ENCODE data around the gene OR13C4.
"Not testable (repeated sequence)": the region's sequence is repeated elsewhere in the genome, so short reads cannot be mapped to it uniquely, and the experiment has no call there.

The OR13C4 gene

DNA sequence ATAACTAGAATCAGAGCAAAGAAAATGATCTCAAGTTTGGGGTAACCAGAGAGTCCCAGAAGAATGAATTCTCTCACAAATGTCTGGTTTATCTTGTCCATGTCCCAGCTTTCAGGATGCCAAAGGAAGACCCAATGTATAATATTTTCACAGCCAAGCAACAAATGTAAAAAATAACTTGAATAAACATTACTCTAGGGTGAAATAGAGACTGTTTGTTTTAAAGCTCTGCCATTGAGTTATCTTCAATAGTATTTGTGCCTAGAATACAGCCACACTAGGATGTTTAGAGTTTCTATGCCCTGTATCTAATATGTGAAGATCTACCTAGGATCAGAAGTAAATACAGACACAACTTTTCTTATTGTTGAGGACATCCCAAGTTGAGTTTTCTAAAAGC, at the start of gene OR13C4:
OR13C4 (minus strand) TSS at position 101 of the 400 bp plus-strand sequence; CDS start at position 101, 0 bp downstream.
- no peak for DNase-seq (ENCODE audit: low spot score)

DNA sequence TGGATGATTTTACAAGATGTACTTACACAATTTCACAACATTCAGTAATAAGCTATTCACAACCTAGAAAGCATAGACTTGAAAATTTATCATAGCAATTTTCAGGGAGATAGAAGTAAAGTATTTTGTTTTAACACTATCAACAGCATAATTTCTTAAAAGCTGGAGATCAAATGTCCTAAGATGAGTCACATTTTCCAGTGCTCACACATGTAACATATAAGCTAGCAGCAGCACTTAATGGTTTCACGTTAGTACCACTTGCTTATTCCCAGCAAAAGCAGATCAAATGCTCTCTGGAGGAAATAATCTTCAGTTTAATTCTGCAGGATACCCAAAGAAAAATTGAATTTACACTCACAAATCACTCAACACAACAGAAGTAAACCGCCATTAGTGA, 48.4 kb upstream of the OR13C4 start:
- no peak for DNase-seq (ENCODE audit: low spot score)

DNA sequence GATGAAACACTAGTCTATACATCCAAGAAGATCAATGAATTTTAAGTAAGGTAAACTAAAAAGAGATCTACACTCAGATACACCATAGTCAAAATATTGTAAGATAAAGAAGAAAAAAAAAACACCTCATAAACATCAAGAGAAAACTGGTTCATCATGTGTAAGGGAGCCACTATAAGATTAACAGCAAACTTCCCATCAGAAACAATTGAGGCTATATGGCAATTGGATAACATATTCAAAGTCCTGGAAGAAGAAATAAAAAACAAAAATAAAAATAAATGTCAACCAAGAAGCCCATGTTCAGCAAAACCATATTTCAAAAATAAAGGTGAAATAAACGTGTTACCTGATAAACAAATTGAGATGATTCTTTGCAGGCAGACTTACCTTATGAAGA, 45.6 kb upstream of the OR13C4 start:
- DNase-seq (ENCODE audit: low spot score): no peak

DNA sequence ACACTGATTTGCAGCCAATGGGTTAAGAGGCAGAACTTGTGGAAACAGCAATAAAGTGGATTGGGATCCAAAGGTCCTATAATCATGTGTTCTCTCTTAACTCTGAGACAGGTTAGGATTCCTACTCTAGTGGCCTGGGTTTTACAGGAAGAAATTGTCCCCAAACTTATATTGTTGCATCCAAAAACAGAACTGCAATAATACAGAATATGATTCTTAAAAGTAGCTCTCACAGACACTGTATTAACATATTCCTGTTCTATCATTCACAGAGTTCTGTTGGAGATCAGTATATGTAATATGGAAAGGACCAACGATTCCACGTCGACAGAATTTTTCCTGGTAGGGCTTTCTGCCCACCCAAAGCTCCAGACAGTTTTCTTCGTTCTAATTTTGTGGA, 41.9 kb upstream of the OR13C4 start, which contains the start of gene OR13C8:
OR13C8 (plus strand) TSS at position 301 of the 400 bp plus-strand sequence; CDS start at position 301, 0 bp downstream.
- no peak for DNase-seq (ENCODE audit: low spot score)

DNA sequence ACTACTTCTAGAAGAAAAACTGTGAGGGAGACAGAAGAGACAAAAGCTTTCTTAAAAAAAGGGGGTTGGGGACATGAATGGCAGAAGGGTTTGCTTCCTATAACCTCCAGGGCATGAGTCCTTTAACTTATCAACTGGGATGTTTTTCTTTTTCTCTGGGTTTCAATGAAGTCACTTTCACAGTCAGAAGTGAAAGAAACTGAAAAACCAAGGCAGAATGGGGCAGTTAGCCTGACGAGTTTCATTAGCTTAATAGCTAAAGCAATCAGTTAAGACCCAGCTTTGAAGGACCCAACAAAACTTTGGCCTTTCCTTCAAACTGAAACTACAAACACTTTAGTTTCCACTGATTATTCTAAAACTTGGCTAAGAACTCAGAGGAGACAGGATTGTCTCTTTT, 37.3 kb upstream of the OR13C4 start:
- DNase-seq (ENCODE audit: low spot score): no peak

DNA sequence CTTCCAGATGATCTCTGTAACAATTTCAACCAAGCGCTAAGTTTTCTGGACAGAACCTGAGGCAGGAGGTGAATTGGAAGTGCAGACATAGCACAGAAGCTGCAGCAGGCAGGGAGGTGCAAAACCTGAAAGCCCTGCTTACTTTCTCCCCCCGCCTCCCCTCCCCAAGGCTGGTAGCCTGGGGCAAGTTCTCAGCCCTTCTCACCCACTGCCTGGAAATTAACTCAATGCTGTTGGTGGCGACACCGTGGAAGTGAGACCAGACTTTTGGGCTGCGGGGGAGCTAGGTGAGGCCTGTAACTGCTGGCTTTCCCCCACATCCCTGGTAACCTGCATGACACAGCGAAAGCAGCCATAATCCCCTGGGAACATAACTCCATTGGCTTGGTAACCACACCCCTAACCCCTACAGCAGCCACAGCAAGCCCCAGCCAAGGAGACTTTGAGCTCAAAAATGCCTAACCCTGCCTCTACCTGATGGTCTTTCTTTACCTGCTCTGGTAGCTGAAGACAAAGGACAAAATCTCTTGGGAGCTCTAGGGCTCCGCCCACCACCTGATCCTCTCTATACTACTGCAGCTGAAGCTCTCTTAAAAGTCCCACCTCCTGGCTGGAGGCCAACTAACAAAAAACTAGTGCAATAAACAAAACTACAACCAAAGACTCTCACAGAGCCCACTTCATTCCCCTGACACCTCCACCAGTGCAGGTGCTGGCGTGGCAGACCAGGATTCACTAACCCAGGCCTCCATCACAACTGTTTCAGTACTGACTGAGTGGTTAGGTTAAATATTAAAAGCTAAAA, 30.0 kb upstream of the OR13C4 start:
- no peak for DNase-seq (ENCODE audit: low spot score)

DNA sequence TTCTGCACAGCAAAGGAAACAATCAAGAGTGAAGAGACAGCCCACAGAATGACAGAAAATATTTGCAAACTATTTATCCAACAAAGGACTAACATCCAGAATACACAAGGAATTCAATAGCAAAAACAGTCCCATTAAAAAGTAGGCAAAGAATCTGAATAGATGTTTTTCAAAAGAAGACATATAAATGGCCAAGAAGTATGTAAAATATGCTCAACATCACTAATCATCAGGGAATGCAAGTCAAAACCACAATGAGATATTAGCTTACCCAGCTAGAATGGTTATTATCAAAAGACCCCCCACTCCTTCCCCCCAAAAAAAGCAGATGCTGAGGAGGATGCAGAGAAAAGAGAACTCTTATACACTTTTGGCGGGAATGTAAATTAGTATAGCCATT, 28.5 kb upstream of the OR13C4 start:
- DNase-seq (ENCODE audit: low spot score): no peak

GRCh38 chr9:104553261-104553660, 26.3 kb upstream of the OR13C4 start:
- no peak for DNase-seq (ENCODE audit: low spot score)

GRCh38 chr9:104544644-104545043, 17.6 kb upstream of the OR13C4 start:
- DNase-seq (ENCODE audit: low spot score): no peak

- DNase-seq (ENCODE audit: low spot score): no peak
Observed at GRCh38 chr9:104539275-104539674, 12.3 kb upstream of the OR13C4 start.

- DNase-seq (ENCODE audit: low spot score): no peak
Observed at GRCh38 chr9:104536756-104537155, 9.7 kb upstream of the OR13C4 start, which contains the start of gene OR13C3. Gene OR13C3 (minus strand): TSS chr9:104536856. CDS start chr9:104536723, 133 bp downstream.

DNA sequence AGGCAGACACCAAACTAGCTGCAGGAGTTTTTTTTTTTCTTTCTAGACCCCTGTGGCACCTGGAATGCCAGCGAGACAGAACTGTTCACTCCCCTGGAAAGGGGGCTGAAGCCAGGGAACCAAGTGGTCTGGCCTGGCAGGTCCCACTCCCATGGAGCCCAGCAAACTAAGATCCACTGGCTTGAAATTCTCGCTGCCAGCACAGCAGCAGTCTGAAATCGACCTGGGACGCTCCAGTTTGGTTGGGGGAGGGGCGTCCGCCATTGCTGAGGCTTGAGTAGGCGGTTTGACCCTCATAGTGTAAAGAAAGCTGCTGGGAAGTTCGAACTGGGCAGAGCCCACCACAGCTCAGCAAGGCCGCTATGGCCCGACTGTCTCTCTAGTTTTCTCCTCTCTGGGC, 6.8 kb downstream of the OR13C4 start:
- not testable (repeated sequence) for DNase-seq (ENCODE audit: low spot score)

GRCh38 chr9:104514901-104515300, 12.1 kb downstream of the OR13C4 start:
- no peak for DNase-seq (ENCODE audit: low spot score)

DNA sequence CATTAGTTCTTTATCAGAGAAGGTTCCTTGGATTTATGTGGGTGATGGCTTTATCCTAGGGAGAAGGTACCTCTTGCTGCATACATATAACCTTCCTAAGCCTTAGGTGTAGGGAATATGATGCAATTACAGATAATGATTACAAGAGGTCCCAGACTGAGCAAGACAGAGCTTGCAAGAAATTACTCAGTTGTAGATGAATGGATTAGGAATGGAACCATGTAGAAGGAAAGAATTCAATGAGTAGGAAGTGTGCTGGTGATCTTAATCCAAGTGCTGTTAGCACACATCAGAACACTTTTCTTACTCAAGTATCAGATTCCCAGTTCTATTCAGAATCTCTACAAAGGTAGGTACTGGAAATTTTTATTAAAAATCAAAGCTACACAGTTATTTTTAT, 20.4 kb downstream of the OR13C4 start:
- DNase-seq (ENCODE audit: low spot score): no peak

DNA sequence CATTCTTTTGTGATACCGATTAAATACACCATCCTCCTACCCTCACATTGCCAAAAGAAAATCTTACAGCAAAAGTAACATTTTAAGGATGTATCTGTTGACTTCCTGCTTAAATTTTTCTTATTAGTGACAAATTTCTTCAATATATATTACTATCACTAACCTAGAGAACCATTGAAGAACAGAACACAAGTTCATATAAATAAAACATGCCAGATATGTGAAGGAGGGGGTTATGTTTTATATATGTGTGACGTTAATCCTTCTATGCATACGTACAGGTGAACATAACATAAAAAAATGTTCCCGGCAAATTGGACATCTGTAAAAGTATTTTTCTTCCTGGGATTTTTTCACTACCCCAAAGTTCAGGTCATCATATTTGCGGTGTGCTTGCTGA, 23.0 kb downstream of the OR13C4 start, which contains the start of gene OR13F1:
OR13F1 (plus strand) TSS at position 301 of the 400 bp plus-strand sequence; CDS start at position 301, 0 bp downstream.
- no peak for DNase-seq (ENCODE audit: low spot score)

- DNase-seq (ENCODE audit: low spot score): no peak
Observed at GRCh38 chr9:104503440-104503839, 23.6 kb downstream of the OR13C4 start.

- DNase-seq (ENCODE audit: low spot score): no peak
Observed at GRCh38 chr9:104494808-104495207, 32.2 kb downstream of the OR13C4 start.

GRCh38 chr9:104485014-104485413, 42.0 kb downstream of the OR13C4 start:
- no peak for DNase-seq (ENCODE audit: low spot score)

DNA sequence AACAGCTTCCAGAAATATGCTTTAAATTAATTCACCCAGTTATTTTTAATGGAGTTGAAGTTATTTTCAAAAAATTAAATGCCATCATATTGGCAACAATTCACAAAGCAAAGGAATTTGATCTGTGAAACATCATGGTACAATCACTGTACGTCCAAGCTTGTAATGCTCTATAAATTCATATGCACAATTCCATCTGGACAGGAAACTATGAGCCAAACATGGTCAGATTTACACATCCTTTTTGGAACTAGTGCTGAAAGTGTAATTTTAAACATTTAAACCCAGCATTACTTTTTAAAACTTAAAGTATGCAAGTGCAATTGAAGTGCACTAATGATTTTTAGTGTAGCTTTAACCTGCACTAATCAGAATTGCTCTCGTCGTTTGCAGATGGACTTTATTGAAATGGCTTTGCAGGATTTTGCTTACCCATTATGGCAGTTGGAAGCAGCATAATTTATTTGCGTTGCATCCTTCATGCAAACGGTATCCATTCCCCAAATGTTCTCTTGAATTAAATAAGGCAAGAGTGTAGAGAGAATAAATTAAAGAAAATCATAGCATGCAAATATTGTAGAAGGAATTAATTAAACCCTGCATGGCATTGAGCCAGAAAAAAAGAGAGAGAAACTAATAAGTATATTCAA, 44.0 kb downstream of the OR13C4 start:
- no peak for DNase-seq (ENCODE audit: low spot score)
